AG04449 (cell line): ENCODE results near the gene OSGIN1.

Source experiments
- CTCF ChIA-PET: fragments of 350-600 bp; formaldehyde crosslinking; extraction: SDS; loops from one replicate; lab custom pipeline; 2021; ENCODE audit warnings: antibody characterized with exemption; lab: Yijun Ruan, JAX
- POLR2A ChIA-PET: fragments of 400-600, 350-600 bp; formaldehyde crosslinking; extraction: SDS; loops from one replicate; lab custom pipeline; 2020; ENCODE audit warnings: antibody characterized with exemption, inconsistent platforms; lab: Yijun Ruan, JAX
- DNase-seq: peaks from one replicate; pipeline ENCODE4 v3.0.0-alpha.2; 2010; ENCODE audit warnings: low read depth, low spot score
- H3K4me3 ChIP-seq: 2 replicates; pipeline ENCODE4 v1.5.1; 2011; ENCODE audit warnings: low read depth, mild to moderate bottlenecking, control low read depth, low read length
- CTCF ChIP-seq: IDR thresholded peaks from one replicate; pipeline ENCODE4 v1.5.1; 2011; ENCODE audit warnings: mild to moderate bottlenecking, moderate library complexity, low read length, control low read depth, inconsistent platforms; ENCODE audit not compliant: insufficient read depth; ENCODE audit errors: missing control alignments

Gene OSGIN1

DNA sequence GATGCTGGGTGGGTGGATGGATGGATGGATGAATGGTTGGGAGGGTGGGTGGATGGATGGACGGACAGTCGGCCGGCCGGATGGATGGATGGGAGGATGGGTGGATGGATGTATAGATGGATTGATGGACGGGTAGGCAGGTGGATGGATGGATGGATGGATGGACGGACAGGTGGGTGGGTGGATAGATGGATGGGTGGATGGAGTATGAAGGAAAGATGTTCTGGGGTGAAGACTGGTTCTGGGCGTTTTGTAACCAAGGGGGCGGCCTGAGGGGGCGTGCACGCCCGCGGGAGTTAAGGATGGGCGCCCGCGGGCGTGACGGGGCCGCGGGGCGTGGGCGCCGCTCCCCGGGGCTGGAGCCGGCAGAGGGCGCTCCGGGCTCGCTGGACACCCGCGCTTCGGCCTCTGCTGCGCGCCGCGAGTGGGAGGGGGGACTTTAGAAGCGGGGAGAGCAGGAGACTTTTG, 14.8 kb downstream of the OSGIN1 start, which contains the start of gene NECAB2:
NECAB2 (plus strand) TSS at position 407 of the 468 bp plus-strand sequence. CDS start 405 bp downstream, outside the sequence.
- CTCF ChIA-PET: no interaction called here
- POLR2A ChIA-PET: no interaction called here
- H3K4me3 ChIP-seq: peak within 1 kb of the TSS; percentile 42
- peak; percentile 58 for TF ChIP-seq CTCF
- DNase-seq: no peak

- TF ChIP-seq CTCF: no peak
- CTCF ChIA-PET: interaction anchor here (3.2 to 3.9 kb wide), 2 partner anchors 12 to 93 kb away, joined by 18 read pairs; no protein-coding TSS in a partner anchor
- DNase-seq: no peak
- POLR2A ChIA-PET: no interaction called here
- H3K4me3 ChIP-seq: peak overlapping the region; percentile 42
Measured at GRCh38 chr16:83968306-83968851, 15.3 kb downstream of the OSGIN1 start.

DNA sequence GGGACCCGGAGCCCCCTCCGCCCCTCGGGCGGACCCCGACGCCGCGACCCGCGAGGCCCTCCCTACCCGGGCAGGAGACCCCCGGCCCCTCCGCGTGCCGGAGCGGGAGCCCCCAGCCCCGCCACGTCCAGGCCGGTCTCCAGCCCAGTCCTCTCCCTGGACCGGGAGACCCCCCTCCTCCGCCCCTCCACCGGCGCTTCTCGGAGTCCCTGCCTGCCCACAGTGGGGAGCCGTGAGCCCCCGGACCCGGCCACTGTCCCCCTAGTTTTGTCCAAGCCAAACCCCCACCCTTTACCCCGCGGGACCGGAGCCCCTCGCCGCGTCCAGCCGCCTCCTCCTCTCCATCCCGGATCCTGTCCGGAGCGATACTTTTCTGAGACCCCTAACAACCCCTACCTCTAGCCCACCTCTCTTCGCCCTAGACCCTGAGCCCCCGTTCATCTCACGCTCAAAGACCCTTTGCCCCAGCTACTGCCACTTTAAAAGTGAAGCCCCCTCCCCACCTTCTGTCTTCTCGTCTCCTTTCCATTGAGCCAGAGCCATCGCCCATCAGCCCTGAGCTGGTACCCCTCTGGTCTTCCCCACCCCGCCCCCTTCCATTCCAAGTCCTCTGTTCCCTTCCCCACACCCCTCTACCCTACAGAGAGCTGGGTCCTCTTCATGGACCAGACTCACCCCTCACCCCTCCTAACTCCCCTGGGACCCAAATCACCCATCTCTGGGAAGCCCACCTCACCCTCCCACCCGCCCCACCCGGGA, 16.0 kb downstream of the OSGIN1 start:
- ChIA-PET POLR2A (no interaction called here), CTCF (interaction anchor here (1.4 to 3.9 kb wide), 5 partner anchors 12 to 218 kb away, joined by 4 to 36 read pairs (median 18); no protein-coding TSS in a partner anchor)
- TF ChIP-seq CTCF: no peak
- H3K4me3 ChIP-seq: no peak overlapping the region
- DNase-seq: no peak

GRCh38 chr16:83969771-83970429, 16.9 kb downstream of the OSGIN1 start:
- ChIA-PET CTCF (interaction anchor here (1.3 to 3.9 kb wide), 7 partner anchors 13 to 217 kb away, joined by 3 to 36 read pairs (median 4); partner anchors contain the start of gene OSGIN1), POLR2A (interaction anchor here (0.7 kb wide), 1 partner anchor 57 kb away, joined by 4 read pairs; no protein-coding TSS in a partner anchor)
- no peak for TF ChIP-seq CTCF
- no peak overlapping the region for H3K4me3 ChIP-seq
- DNase-seq: no peak

DNA sequence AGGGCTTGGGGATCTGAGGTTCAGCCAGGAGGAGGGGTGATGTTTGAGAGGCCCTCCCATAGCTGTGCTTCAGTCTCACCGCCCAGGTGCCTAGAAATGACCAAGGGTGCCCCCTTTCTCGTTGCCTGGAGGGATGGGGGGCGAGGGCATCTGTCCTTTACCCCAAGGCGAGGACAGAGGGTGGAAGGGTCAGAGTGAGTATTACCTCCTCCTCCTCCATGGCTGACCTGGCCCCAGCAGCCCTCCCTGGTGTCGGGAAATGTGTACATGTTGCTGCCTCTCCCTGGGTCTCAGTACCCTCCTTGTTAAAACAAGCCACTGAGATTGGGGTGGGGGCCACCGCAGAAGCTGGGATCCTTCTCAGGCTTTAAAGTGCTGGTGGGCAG, 17.4 kb downstream of the OSGIN1 start:
- ChIA-PET CTCF (interaction anchor here (1.3 to 3.9 kb wide), 7 partner anchors 14 to 217 kb away, joined by 3 to 36 read pairs (median 5); partner anchors contain the start of gene OSGIN1), POLR2A (interaction anchor here (0.7 kb wide), 1 partner anchor 58 kb away, joined by 4 read pairs; no protein-coding TSS in a partner anchor)
- H3K4me3 ChIP-seq: no peak overlapping the region
- no peak for TF ChIP-seq CTCF
- DNase-seq: no peak
